ENCODE results near the gene SRPK2. TPM values are rescaled to one million over a fixed set of nuclear protein-coding genes. Genes with fewer than 3 reads are reported as not detected.

SRPK2 gene
- total and polyA plus RNA-seq, 2 of the 13 experiments (the other 11 are each of a cell fraction or from before 2014, with no cell fraction given) = 10.1 to 22.3 TPM

GRCh38 chr7:105133358-105133757 is 255.4 kb downstream of the SRPK2 start (continued):
- no peak for TF ChIP-seq JUND (CRISPR knock-in tag; IDR thresholded peaks at IDR 0.05)
- TF ChIP-seq ZSCAN29 (CRISPR knock-in tag; conservative IDR thresholded peaks at IDR 0.05) = no peak
- TF ChIP-seq GRHL1 (CRISPR knock-in tag; conservative IDR thresholded peaks at IDR 0.05) = no peak
- no peak for TF ChIP-seq CC2D1A (CRISPR knock-in tag; IDR thresholded peaks at IDR 0.05)

- TF ChIP-seq ZNF883 (CRISPR knock-in tag; IDR thresholded peaks at IDR 0.05; ENCODE audit: not compliant biosample characterization) (no peak), SNAPC5 (CRISPR knock-in tag; IDR thresholded peaks at IDR 0.05; ENCODE audit: borderline replicate concordance) (no peak), BCL6 (CRISPR knock-in tag; IDR thresholded peaks at IDR 0.05) (no peak), MAFK (conservative IDR thresholded peaks at IDR 0.05 in 1 of 2, IDR thresholded peaks at IDR 0.05 in 1 of 2; ENCODE audit: low read length in 2 of 2) (peak; percentile 45 to 56; a peak in 3 of 4 replicates), PRDM4 (CRISPR knock-in tag; IDR thresholded peaks at IDR 0.05; ENCODE audit: borderline replicate concordance) (no peak), THAP9 (CRISPR knock-in tag; IDR thresholded peaks at IDR 0.05; ENCODE audit: borderline replicate concordance) (no peak), CTCF (CRISPR knock-in tag; IDR thresholded peaks at IDR 0.05) (no peak), MAFF (IDR thresholded peaks at IDR 0.05; ENCODE audit: low read depth, low read length) (peak; percentile 28; the same call in 1 of the 2 replicates)
- peaks cover 8 to 17% of the 10 kb centered on the region in 2 experiments; a peak in 4 of 5 replicates for H3K36me3 ChIP-seq (replicated peaks in 1 of 2; ENCODE audit: control insufficient read depth in 1 of 2, insufficient read depth in 2 of 2, low read length in 2 of 2)
- FAIRE-seq (no peak), ATAC-seq (no peak), DNase-seq (ENCODE audit: low spot score) (no peak)
- H4K20me1 ChIP-seq (ENCODE audit: insufficient read depth, low read length) = no peaks in the 10 kb centered on the region
- WGBS (ENCODE audit: low lambda C conversion rate) = over 99% methylated on average over 10 of the region's 10 CpGs
- no peaks in the 10 kb centered on the region for H3K27me3 ChIP-seq (ENCODE audit: control insufficient read depth in 1 of 2, insufficient read depth in 2 of 2, low read length in 2 of 2)
- H2AFZ ChIP-seq (ENCODE audit: low read length) = no peak overlapping the region
- H3K4me1 ChIP-seq (ENCODE audit: insufficient read depth, low read length) = no peaks in the 10 kb centered on the region
- POLR2A ChIA-PET = no interaction called here
- no peak overlapping the region for H3K9ac ChIP-seq (ENCODE audit: insufficient read depth, low read depth, low read length)
- no peaks in the 10 kb centered on the region for H3K9me3 ChIP-seq (ENCODE audit: low read length)
- CTCF ChIA-PET (ENCODE audit: low intra/inter-chr PET ratio, low total read pairs) = no interaction called here
- H3K27ac ChIP-seq (ENCODE audit: extremely low read length, insufficient read depth, low read length) = no peak overlapping the region
- in situ Hi-C loops (cut with HindIII; ENCODE audit: extremely low pct_ligation_motif_present, low pct_unique_long_range_greater_than_20kb) = no loop called here
- BruUV-seq (replicated peaks) = no TSS peak
- no peaks in the 10 kb centered on the region for H3K79me2 ChIP-seq (ENCODE audit: insufficient read depth, low read length)
- H3K4me3 ChIP-seq (replicated peaks in 1 of 3; ENCODE audit: insufficient read depth in 1 of 3, low read depth in 2 of 3, low read length in 3 of 3) = no peak overlapping the region
- no peak overlapping the region for H3K4me2 ChIP-seq (ENCODE audit: low read depth, low read length)
- intact Hi-C loops (cut with micrococcal nuclease; ENCODE audit: unreplicated experiment) = no loop called here
Measured at GRCh38 chr7:105132835-105133234, 255.9 kb downstream of the SRPK2 start.

Data from HepG2 (cell line).